Right lobe of liver (tissue), 6 donors: ENCODE measurements around the gene PKD1. TPM values are rescaled to one million over a fixed set of nuclear protein-coding genes. Genes with fewer than 3 reads are reported as not detected.

ENCODE experiments used
- ATAC-seq, 4 donors: fragments of 200-7000 bp; cut with Tn5 transposase; one replicate each; pipeline ENCODE4 v1.9.1; 2020; ENCODE audit warnings: mild to moderate bottlenecking in 4 of 4, moderate library complexity in 4 of 4
- DNase-seq, 3 donors: peaks; one replicate each; pipeline ENCODE4 v3.0.0-alpha.2; 2020
- H3K27ac ChIP-seq, 3 donors: fragments of 200-600 bp; one replicate each; pipeline ENCODE4 v1.8.0; 2022
- H3K27me3 ChIP-seq, 2 donors: fragments of 200-600 bp; one replicate each; pipeline ENCODE4 v1.8.0; 2022
- H3K36me3 ChIP-seq, 4 donors: fragments of 200-600 bp; sonication (generic) in 1 of 4; one replicate each; pipeline versions ENCODE4 v1.5.1 to v1.8.0; 2017 to 2022; ENCODE audit warnings: control low read depth in 1 of 4
- H3K4me1 ChIP-seq, 4 donors: fragments of 200-600 bp; sonication (generic) in 1 of 4; one replicate each; pipeline versions ENCODE4 v1.5.1 to v1.8.0; 2017 to 2022; ENCODE audit warnings: control low read depth in 1 of 4
- H3K4me3 ChIP-seq, 3 donors: fragments of 200-600 bp; one replicate each; pipeline ENCODE4 v1.8.0; 2022
- H3K9me3 ChIP-seq, 4 donors: fragments of 200-600 bp; sonication (generic) in 1 of 4; one replicate each; pipeline versions ENCODE4 v1.5.1 to v1.8.0; 2017 to 2022; ENCODE audit warnings: control low read depth in 1 of 4
- CTCF ChIP-seq, 4 donors: fragments of 200-600 bp in 3 of 4; fragments of 450-650 bp in 1 of 4; IDR thresholded peaks; one replicate each; pipeline versions ENCODE4 v1.5.1 to v1.8.0; 2016 to 2022; ENCODE audit warnings: antibody characterized with exemption in 4 of 4, mild to moderate bottlenecking in 2 of 4
- POLR2A ChIP-seq: fragments of 450-650 bp; IDR thresholded peaks from one replicate; pipeline ENCODE4 v1.6.1; 2017; ENCODE audit warnings: antibody characterized with exemption, mild to moderate bottlenecking
- WGBS: methylation state at CpG from one replicate; pipeline ENCODE4 v1.1.6; 2018; ENCODE audit warnings: low coverage, low lambda C conversion rate; ENCODE audit not compliant: insufficient coverage; ENCODE audit errors: missing lambda C conversion rate; 5-methylcytosine and 5-hydroxymethylcytosine counted together
- intact Hi-C, 2 donors: fragments of 100-400 bp; cut with DNase I; formaldehyde crosslinking; loops; one replicate each; pipeline versions ENCODE4 v1.11.2 to v1.14.1; 2022
- microRNA counts: library from miRNA; unstranded; fragments of <30 nt; microRNA quantifications from one replicate; lab custom pipeline; 2016
- microRNA-seq, 2 donors: library from miRNA; unstranded; fragments of <30 nt; microRNA quantifications; one replicate each; pipeline ENCODE4, GENCODE V29; 2019 to 2020
- small RNA-seq, 2 experiments: library from RNA; depleted of rRNA; stranded (forward); fragments of <200 nt; gene quantifications; one replicate each; pipeline ENCODE3, GENCODE V24; 2016
- total RNA-seq, 6 experiments: library from RNA; depleted of rRNA in 2 of 6; stranded (reverse); fragments of >200 nt in 2 of 6; fragmentation: NEBNext Ultra II Directional in 3 of 6; extraction: Animal tissue kit (Norgen Biotek cat#: 25700) in 3 of 6; gene quantifications; one replicate each; pipeline versions ENCODE4 v1.1.0 to v1.2.4, GENCODE V29; 2016 to 2023
- donor health status: DM: no; HTN: yes; CAD: no.
- donor health status: DM: no; HTN: no; CAD: no.
- donor health status: DM: no; HTN: no; CAD: no.
- donor health status: DM: no; HTN: yes; CAD: no.
- donor health status: DM: no; HTN: yes; CAD: no.

Gene PKD1
- total RNA-seq, 6 experiments from 2014 or later = 28.5 to 58.2 (median 42.8) TPM

GRCh38 chr16:2039274-2040031 is 96.2 kb downstream of the PKD1 start:
- WGBS = 8% methylated on average over 7 of the region's 29 CpGs
- peak overlapping the region; percentile 69 to 96 (median 86) for H3K27ac ChIP-seq
- H3K27me3 ChIP-seq = no peaks in the 10 kb centered on the region
- peak; percentile 88 to 97 (median 94) for DNase-seq
- peak overlapping the region in 2 of 3 donors; percentile 74 to 81 for H3K4me3 ChIP-seq
- peaks cover 0 to 6% (median 3%) of the 10 kb centered on the region in 4 donors for H3K36me3 ChIP-seq
- H3K4me1 ChIP-seq = peaks cover 1 to 54% (median 20%) of the 10 kb centered on the region in 4 donors
- no peaks in the 10 kb centered on the region for H3K9me3 ChIP-seq
- TF ChIP-seq POLR2A (peak; percentile 25), CTCF (IDR thresholded peaks at IDR 0.05) (no peak)
- intact Hi-C loops = loop anchor here in 1 of 2 donors (5.0 kb wide), 1 partner anchor 113 kb away; no protein-coding TSS in a partner anchor
- ATAC-seq = peak; percentile 40 to 62 (median 52)

MicroRNA genes within 50 kb of the gene (microRNA counts, 767-probe panel; counts per million panel counts)
- microRNA hsa-miR-1225-3p (lab: Ali Mortazavi, UCI) (237 counts per million), microRNA hsa-miR-1225-5p (lab: Ali Mortazavi, UCI) (237 counts per million), microRNA hsa-miR-3180 (lab: Ali Mortazavi, UCI) (237 counts per million), microRNA hsa-miR-4516 (lab: Ali Mortazavi, UCI) (9,063 counts per million, percentile 46 among the panel's probes with 10 or more counts)

Small RNAs within 50 kb of the gene (microRNA-seq; reads per million reads assigned to microRNA genes)
- gene MIR1225 (0 reads per million in 2 donors), gene MIR3180-5 (0 reads per million in 2 donors), gene MIR4516 (0 to 0.29 reads per million in 2 donors), gene MIR6511B1 (0 reads per million in 2 donors)

Small RNAs within 50 kb of the gene (small RNA-seq; reads per million reads assigned to genes)
- gene MIR1225 (0 to 1.5 reads per million in 2 experiments), gene MIR3180-5 (0 reads per million in 2 experiments), gene MIR4516 (0 reads per million in 2 experiments), gene RF00019 (0 reads per million in 2 experiments), gene SNORD60 (0 reads per million in 2 experiments)

Other genes with a start within 250 kb of the PKD1 start
- not detected for gene HS3ST6, start 217.5 kb downstream of the PKD1 start, total RNA-seq
- 100 to 1,000 TPM in 3 of 6 experiments, 10 to 100 TPM in 3; 63.4 to 121 (median 98.5) TPM for gene MSRB1, start 192.7 kb downstream of the PKD1 start, total RNA-seq
- under 1 TPM in 1 of 6 experiments, not detected in 5; 0.12 TPM for gene RPL3L, start 181.2 kb downstream of the PKD1 start, total RNA-seq
- gene NDUFB10, start 176.4 kb downstream of the PKD1 start, total RNA-seq = 100 to 1,000 TPM in 2 of 6 experiments, 10 to 100 TPM in 4; 68.7 to 210 (median 81.2) TPM
- 1,000 to 10,000 TPM in 1 of 6 experiments, 100 to 1,000 TPM in 5; 451 to 1,052 (median 541) TPM for gene RPS2, start 171.1 kb downstream of the PKD1 start, total RNA-seq
- gene RNF151, start 169.0 kb downstream of the PKD1 start, total RNA-seq = not detected
- gene TBL3, start 163.8 kb downstream of the PKD1 start, total RNA-seq = 10 to 100 TPM; 15.8 to 42.4 (median 18.1) TPM
- gene NOXO1, start 154.4 kb downstream of the PKD1 start, total RNA-seq = 1 to 10 TPM in 1 of 6 experiments, under 1 TPM in 3, not detected in 2; 0.51 to 1.3 (median 0.60) TPM
- 10 to 100 TPM; 16.1 to 18.6 (median 18.0) TPM for gene GFER, start 151.7 kb downstream of the PKD1 start, total RNA-seq
- gene SYNGR3, start 145.9 kb downstream of the PKD1 start, total RNA-seq = under 1 TPM in 1 of 6 experiments, not detected in 5; 0.22 TPM
- 10 to 100 TPM; 21.6 to 46.4 (median 25.0) TPM for gene ZNF598, start 126.1 kb downstream of the PKD1 start, total RNA-seq
- gene NPW, start 116.1 kb downstream of the PKD1 start, total RNA-seq = 10 to 100 TPM in 2 of 6 experiments, 1 to 10 TPM in 4; 2.7 to 12.3 (median 8.2) TPM
- gene NHERF2, start 109.0 kb downstream of the PKD1 start, total RNA-seq = 100 to 1,000 TPM; 129 to 284 (median 186) TPM
- 100 to 1,000 TPM in 1 of 6 experiments, 10 to 100 TPM in 5; 12.0 to 127 (median 42.6) TPM for gene NTHL1, start 88.1 kb downstream of the PKD1 start, total RNA-seq
- 100 to 1,000 TPM in 1 of 6 experiments, 10 to 100 TPM in 5; 25.7 to 124 (median 59.4) TPM for gene TSC2, start 87.9 kb downstream of the PKD1 start, total RNA-seq
- 10 to 100 TPM in 3 of 6 experiments, 1 to 10 TPM in 3; 3.8 to 14.6 (median 8.7) TPM for gene RAB26, start 12.7 kb upstream of the PKD1 start, total RNA-seq
- gene TRAF7, start 19.9 kb upstream of the PKD1 start, total RNA-seq = 10 to 100 TPM; 40.9 to 56.2 (median 46.2) TPM
- not detected for gene CASKIN1, start 60.7 kb upstream of the PKD1 start, total RNA-seq
- 10 to 100 TPM; 13.1 to 51.0 (median 17.5) TPM for gene MLST8, start 69.6 kb upstream of the PKD1 start, total RNA-seq
- gene BRICD5, start 75.0 kb upstream of the PKD1 start, total RNA-seq = 1 to 10 TPM in 4 of 6 experiments, under 1 TPM in 2; 0.74 to 3.7 (median 2.0) TPM
- gene PGP, start 78.9 kb upstream of the PKD1 start, total RNA-seq = 10 to 100 TPM in 1 of 6 experiments, 1 to 10 TPM in 5; 3.8 to 14.2 (median 6.9) TPM
- gene E4F1, start 87.7 kb upstream of the PKD1 start, total RNA-seq = 10 to 100 TPM in 4 of 6 experiments, 1 to 10 TPM in 2; 8.9 to 11.3 (median 10.4) TPM
- 1 to 10 TPM in 1 of 6 experiments, under 1 TPM in 4, not detected in 1; 0.31 to 1.1 (median 0.40) TPM for gene DNASE1L2, start 100.5 kb upstream of the PKD1 start, total RNA-seq
- 100 to 1,000 TPM in 2 of 6 experiments, 10 to 100 TPM in 4; 68.1 to 150 (median 85.5) TPM for gene ECI1, start 115.7 kb upstream of the PKD1 start, total RNA-seq
- gene RNPS1, start 132.2 kb upstream of the PKD1 start, total RNA-seq = 10 to 100 TPM; 29.0 to 61.9 (median 38.9) TPM
- gene ABCA3, start 204.8 kb upstream of the PKD1 start, total RNA-seq = 1 to 10 TPM; 1.2 to 2.9 (median 2.1) TPM